ENCODE measurements around the gene MPZL3. TPM values are rescaled to one million over a fixed set of nuclear protein-coding genes. Genes with fewer than 3 reads are reported as not detected.
A peak's percentile ranks its signal among the peaks of the same experiment; 100 is the strongest.

Gene MPZL3
- total and polyA plus RNA-seq, 5 experiments from 2014 or later, result 1.9 to 12.6 (median 3.4) TPM

- peak in 6 of 10 donors; percentile 27 to 70 (median 41) for DNase-seq
- Mint-ChIP-seq H3K27me3 (no peaks in the 10 kb centered on the region), H3K4me1 (peaks cover 42 to 85% (median 73%) of the 10 kb centered on the region in 4 donors), H3K9me3 (no peaks in the 10 kb centered on the region), H3K4me3 (peak overlapping the region; percentile 4 to 82 (median 64)), H3K36me3 (peaks cover 0 to 27% (median 6%) of the 10 kb centered on the region in 3 donors), H3K27ac (peak overlapping the region; percentile 4 to 93 (median 75))
- ATAC-seq, result peak; percentile 92 to 94
- POLR2A ChIA-PET, result interaction anchor here (0.6 to 3.1 kb wide), 11 partner anchors 11 to 1000 kb away, joined by 3 to 15 read pairs (median 4); partner anchors contain the start of genes CD3D, JAML and MPZL3
Measured at GRCh38 chr11:118240999-118241763, 11.0 kb downstream of the MPZL3 start.

- H3K36me3 Mint-ChIP-seq, result peaks cover 5 to 35% (median 8%) of the 10 kb centered on the region in 3 donors
- POLR2A ChIA-PET, result interaction anchor here (0.6 to 3.1 kb wide), 8 partner anchors 13 to 243 kb away, joined by 3 to 15 read pairs (median 4); partner anchors contain the start of genes JAML and MPZL3
- no peaks in the 10 kb centered on the region for H3K9me3 Mint-ChIP-seq
- peak overlapping the region in 9 of 10 donors; percentile 42 to 93 (median 60) for H3K27ac Mint-ChIP-seq
- ATAC-seq (no peak), DNase-seq (no peak)
- peaks cover 40 to 74% (median 65%) of the 10 kb centered on the region in 4 donors for H3K4me1 Mint-ChIP-seq
- no peaks in the 10 kb centered on the region for H3K27me3 Mint-ChIP-seq
- H3K4me3 Mint-ChIP-seq, result peak overlapping the region in 8 of 10 donors; percentile 44 to 74 (median 59)
Measured at GRCh38 chr11:118239509-118240205, 12.5 kb downstream of the MPZL3 start.

- Mint-ChIP-seq H3K27ac (peak overlapping the region in 4 of 10 donors; percentile 13 to 76 (median 42)), H3K4me1 (peaks cover 35 to 71% (median 61%) of the 10 kb centered on the region in 4 donors), H3K9me3 (no peaks in the 10 kb centered on the region), H3K36me3 (peaks cover 5 to 40% (median 8%) of the 10 kb centered on the region in 3 donors), H3K4me3 (peak overlapping the region in 2 of 10 donors; percentile 2 to 74), H3K27me3 (no peaks in the 10 kb centered on the region)
- DNase-seq (no peak), ATAC-seq (no peak)
- POLR2A ChIA-PET, result interaction anchor here (0.6 to 3.1 kb wide), 6 partner anchors 12 to 244 kb away, joined by 4 to 15 read pairs (median 8); partner anchors contain the start of genes JAML and MPZL3
Measured at GRCh38 chr11:118238929-118239328, 13.2 kb downstream of the MPZL3 start.

GRCh38 chr11:118238421-118238820 is 13.7 kb downstream of the MPZL3 start:
- no peak for DNase-seq
- Mint-ChIP-seq H3K36me3 (peaks cover 5 to 44% (median 8%) of the 10 kb centered on the region in 3 donors), H3K27ac (peak overlapping the region in 3 of 10 donors; percentile 22 to 76 (median 54)), H3K9me3 (no peaks in the 10 kb centered on the region), H3K27me3 (no peaks in the 10 kb centered on the region), H3K4me3 (peak overlapping the region in 1 of 10 donors; percentile 74), H3K4me1 (peaks cover 32 to 71% (median 57%) of the 10 kb centered on the region in 4 donors)
- no peak for ATAC-seq
- POLR2A ChIA-PET, result interaction anchor here (2.3 kb wide), 1 partner anchor 14 kb away, joined by 14 read pairs; the partner anchor contains the start of gene MPZL3

- H3K4me3 Mint-ChIP-seq, result no peak overlapping the region
Measured at GRCh38 chr11:118236170-118236569, 16.0 kb downstream of the MPZL3 start.

GRCh38 chr11:118234833-118235232 is 17.3 kb downstream of the MPZL3 start:
- Mint-ChIP-seq H3K4me1 (peaks cover 11 to 47% (median 24%) of the 10 kb centered on the region in 4 donors), H3K27me3 (no peaks in the 10 kb centered on the region), H3K9me3 (no peaks in the 10 kb centered on the region), H3K27ac (no peak overlapping the region), H3K4me3 (no peak overlapping the region), H3K36me3 (peaks cover 5 to 51% (median 8%) of the 10 kb centered on the region in 3 donors)
- ATAC-seq, result no peak
- POLR2A ChIA-PET, result no interaction called here
- no peak for DNase-seq

More at GRCh38 chr11:118236170-118236569, 16.0 kb downstream of the MPZL3 start:
- peak overlapping the region in 5 of 10 donors; percentile 9 to 63 (median 54) for H3K27ac Mint-ChIP-seq
- peaks cover 19 to 60% (median 37%) of the 10 kb centered on the region in 4 donors for H3K4me1 Mint-ChIP-seq
- no peaks in the 10 kb centered on the region for H3K9me3 Mint-ChIP-seq
- no peaks in the 10 kb centered on the region for H3K27me3 Mint-ChIP-seq
- H3K36me3 Mint-ChIP-seq, result peaks cover 5 to 51% (median 8%) of the 10 kb centered on the region in 3 donors
- DNase-seq, result no peak
- POLR2A ChIA-PET, result no interaction called here
- ATAC-seq, result no peak

- POLR2A ChIA-PET, result no interaction called here
- Mint-ChIP-seq H3K9me3 (peaks cover 0 to 1% (median 0%) of the 10 kb centered on the region in 9 donors), H3K4me1 (peaks cover 12 to 37% (median 16%) of the 10 kb centered on the region in 4 donors), H3K27ac (peak overlapping the region in 5 of 10 donors; percentile 16 to 73 (median 46)), H3K27me3 (no peaks in the 10 kb centered on the region), H3K4me3 (no peak overlapping the region), H3K36me3 (peaks cover 5 to 49% (median 8%) of the 10 kb centered on the region in 3 donors)
- no peak for DNase-seq
- ATAC-seq, result no peak
Measured at GRCh38 chr11:118233850-118234249, 18.3 kb downstream of the MPZL3 start.

- DNase-seq, result no peak
- Mint-ChIP-seq H3K4me3 (peak overlapping the region in 1 of 10 donors; percentile 7), H3K9me3 (peaks cover 0 to 1% (median 0%) of the 10 kb centered on the region in 9 donors), H3K27me3 (no peaks in the 10 kb centered on the region), H3K27ac (peak overlapping the region in 4 of 10 donors; percentile 9 to 79 (median 55)), H3K36me3 (peaks cover 5 to 44% (median 7%) of the 10 kb centered on the region in 3 donors), H3K4me1 (peaks cover 7 to 32% (median 12%) of the 10 kb centered on the region in 4 donors)
- POLR2A ChIA-PET, result no interaction called here
- no peak for ATAC-seq
Measured at GRCh38 chr11:118233377-118233776, 18.8 kb downstream of the MPZL3 start.

- peak overlapping the region in 5 of 10 donors; percentile 7 to 64 (median 37) for H3K27ac Mint-ChIP-seq
- ATAC-seq (no peak), DNase-seq (no peak)
- H3K4me3 Mint-ChIP-seq, result peak overlapping the region in 1 of 10 donors; percentile 37
- H3K27me3 Mint-ChIP-seq, result no peaks in the 10 kb centered on the region
- peaks cover 5 to 39% (median 5%) of the 10 kb centered on the region in 3 donors for H3K36me3 Mint-ChIP-seq
- H3K9me3 Mint-ChIP-seq, result peaks cover 0 to 1% (median 0%) of the 10 kb centered on the region in 9 donors
- POLR2A ChIA-PET, result interaction anchor here (0.6 kb wide), 1 partner anchor 31 kb away, joined by 3 read pairs; no protein-coding TSS in a partner anchor
- H3K4me1 Mint-ChIP-seq, result peaks cover 3 to 26% (median 13%) of the 10 kb centered on the region in 4 donors
Measured at GRCh38 chr11:118232659-118233058, 19.5 kb downstream of the MPZL3 start.

- Mint-ChIP-seq H3K27me3 (no peaks in the 10 kb centered on the region), H3K4me1 (peaks cover 3 to 22% (median 16%) of the 10 kb centered on the region in 4 donors), H3K9me3 (peaks cover 0 to 1% (median 0%) of the 10 kb centered on the region in 9 donors), H3K4me3 (no peak overlapping the region), H3K27ac (no peak overlapping the region), H3K36me3 (peaks cover 2 to 32% (median 5%) of the 10 kb centered on the region in 3 donors)
- ATAC-seq (no peak), DNase-seq (no peak)
- POLR2A ChIA-PET, result no interaction called here
Measured at GRCh38 chr11:118231461-118231860, 20.7 kb downstream of the MPZL3 start.

- DNase-seq (peak in 8 of 10 donors; percentile 32 to 67 (median 54)), ATAC-seq (peak; percentile 52 to 61)
- peaks cover 0 to 23% (median under 1%) of the 10 kb centered on the region in 3 donors for H3K36me3 Mint-ChIP-seq
- H3K27ac Mint-ChIP-seq, result peak overlapping the region in 2 of 10 donors; percentile 93 to 96
- H3K4me1 Mint-ChIP-seq, result peaks cover 6 to 20% (median 14%) of the 10 kb centered on the region in 4 donors
- POLR2A ChIA-PET, result interaction anchor here (1.0 to 1.9 kb wide), 5 partner anchors 9 to 74 kb away, joined by 4 to 7 read pairs (median 4); partner anchors contain the start of gene CD3E
- no peaks in the 10 kb centered on the region for H3K27me3 Mint-ChIP-seq
- H3K9me3 Mint-ChIP-seq, result peaks cover 0 to 1% (median 0%) of the 10 kb centered on the region in 9 donors
- peak overlapping the region in 4 of 10 donors; percentile 15 to 67 (median 44) for H3K4me3 Mint-ChIP-seq
Measured at GRCh38 chr11:118230088-118230487, 22.1 kb downstream of the MPZL3 start.

Measured in naive thymus-derived CD8-positive, alpha-beta T cell (primary cell).